ENCODE data around the gene PCDHGA10. TPM values are rescaled to one million over a fixed set of nuclear protein-coding genes. Genes with fewer than 3 reads are reported as not detected.
"Not testable (repeated sequence)": the region's sequence is repeated elsewhere in the genome, so short reads cannot be mapped to it uniquely, and the experiment has no call there.

PCDHGA10 gene
- total and polyA plus RNA-seq, 2 experiments from 2014 or later = 4.6 to 11.1 TPM

DNA sequence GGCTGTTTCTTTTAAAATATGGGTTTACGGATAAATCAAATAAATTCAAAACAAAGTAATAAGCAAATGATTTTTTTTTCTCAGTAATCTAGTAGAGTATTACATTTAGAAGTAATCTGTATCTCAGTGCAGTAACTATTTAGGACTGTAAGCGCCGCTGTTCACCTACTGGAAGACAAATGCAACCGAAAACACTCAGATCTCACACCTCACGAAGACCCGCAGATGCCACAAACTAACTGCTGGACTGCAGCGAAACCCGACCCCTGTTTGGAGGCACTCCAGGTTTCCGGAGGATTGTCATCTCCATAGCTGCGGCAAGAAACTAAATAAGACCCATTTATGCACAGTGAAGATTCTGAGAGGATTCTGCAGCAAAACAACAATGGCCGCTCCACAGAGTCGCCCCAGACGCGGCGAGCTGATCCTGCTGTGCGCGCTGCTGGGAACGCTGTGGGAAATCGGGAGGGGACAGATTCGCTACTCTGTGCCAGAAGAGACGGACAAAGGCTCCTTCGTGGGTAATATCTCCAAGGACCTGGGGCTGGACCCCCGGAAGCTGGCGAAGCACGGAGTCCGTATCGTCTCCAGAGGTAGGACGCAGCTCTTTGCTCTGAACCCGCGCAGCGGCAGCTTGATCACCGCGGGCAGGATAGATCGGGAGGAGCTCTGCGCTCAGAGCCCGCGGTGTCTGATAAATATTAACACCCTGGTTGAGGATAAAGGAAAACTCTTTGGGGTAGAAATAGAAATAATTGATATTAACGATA, 20.2 kb upstream of the PCDHGA10 start, which contains the start of gene PCDHGA8:
TSS of gene PCDHGA8 (plus strand) at position 205 of the 770 bp plus-strand sequence. CDS start at position 386, 181 bp downstream.
- no peaks in the 10 kb centered on the region for H3K9me2 ChIP-seq (ENCODE audit: insufficient read depth)
- no peak within 1 kb of the TSS for H3K4me2 ChIP-seq (ENCODE audit: unreplicated experiment)
- no peaks in the 10 kb centered on the region for H3K27me3 ChIP-seq (replicated peaks; ENCODE audit: insufficient read depth)
- H3K4me1 ChIP-seq (ENCODE audit: insufficient read depth) = no peaks in the 10 kb centered on the region
- no peaks in the 10 kb centered on the region for H3K79me2 ChIP-seq (ENCODE audit: insufficient read depth)
- no peaks in the 10 kb centered on the region for H4K20me1 ChIP-seq (ENCODE audit: insufficient read depth)
- H3K27ac ChIP-seq = no peak within 1 kb of the TSS
- H3K9ac ChIP-seq = no peak within 1 kb of the TSS
- WGBS, 2 experiments (ENCODE audit: low coverage in 1 of 2, low lambda C conversion rate in 2 of 2, missing lambda C conversion rate in 2 of 2) = 38% methylated on average over 38 of the region's 38 CpGs
- peaks cover 5% of the 10 kb centered on the region; the same call in 1 of the 2 replicates for H3F3A ChIP-seq (ENCODE audit: insufficient read depth)
- no peaks in the 10 kb centered on the region for H3K36me3 ChIP-seq (ENCODE audit: low read depth)
- in situ Hi-C loops (cut with MboI) = no loop called here
- no peak within 1 kb of the TSS for H3K4me3 ChIP-seq
- TF ChIP-seq EZH2phosphoT487 (IDR thresholded peaks at IDR 0.05; ENCODE audit: insufficient read depth, low read depth) = no peak
- DNase-seq = peak; percentile 48
- H3K9me3 ChIP-seq (ENCODE audit: low read depth) = no peaks in the 10 kb centered on the region
- 0 out of 2 replicates have a peak within 1 kb of the TSS, but pooled peaks have one; percentile 4 for H2AFZ ChIP-seq

DNA sequence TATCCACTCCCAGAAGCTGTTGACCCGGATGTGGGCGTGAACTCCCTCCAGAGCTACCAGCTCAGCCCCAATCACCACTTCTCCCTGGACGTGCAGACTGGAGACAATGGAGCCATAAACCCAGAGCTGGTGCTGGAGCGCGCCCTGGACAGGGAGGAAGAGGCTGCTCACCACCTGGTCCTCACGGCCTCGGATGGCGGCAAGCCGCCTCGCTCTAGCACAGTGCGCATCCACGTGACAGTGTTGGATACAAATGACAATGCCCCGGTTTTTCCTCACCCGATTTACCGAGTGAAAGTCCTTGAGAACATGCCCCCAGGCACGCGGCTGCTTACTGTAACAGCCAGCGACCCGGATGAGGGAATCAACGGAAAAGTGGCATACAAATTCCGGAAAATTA, 19.5 kb upstream of the PCDHGA10 start:
- H3K9me3 ChIP-seq (ENCODE audit: low read depth) = no peaks in the 10 kb centered on the region
- no peak overlapping the region for H3K4me2 ChIP-seq (ENCODE audit: unreplicated experiment)
- no peak for DNase-seq
- no peaks in the 10 kb centered on the region for H3K79me2 ChIP-seq (ENCODE audit: insufficient read depth)
- H3K27ac ChIP-seq = no peak overlapping the region
- WGBS, 2 experiments (ENCODE audit: low coverage in 1 of 2, low lambda C conversion rate in 2 of 2, missing lambda C conversion rate in 2 of 2) = 41 to 43% methylated on average over 21 of the region's 21 CpGs
- TF ChIP-seq EZH2phosphoT487 (IDR thresholded peaks at IDR 0.05; ENCODE audit: insufficient read depth, low read depth) (no peak), EZH2 (IDR thresholded peaks at IDR 0.05; ENCODE audit: insufficient read depth, poor library complexity, severe bottlenecking) (no peak)
- no peaks in the 10 kb centered on the region for H4K20me1 ChIP-seq (ENCODE audit: insufficient read depth)
- no peak overlapping the region for H3K4me3 ChIP-seq
- no peaks in the 10 kb centered on the region for H3K27me3 ChIP-seq (replicated peaks; ENCODE audit: insufficient read depth)
- peaks cover 5% of the 10 kb centered on the region; the same call in 1 of the 2 replicates for H3F3A ChIP-seq (ENCODE audit: insufficient read depth)
- no peak overlapping the region for H3K9ac ChIP-seq
- H3K9me2 ChIP-seq (ENCODE audit: insufficient read depth) = no peaks in the 10 kb centered on the region
- H3K4me1 ChIP-seq (ENCODE audit: insufficient read depth) = no peaks in the 10 kb centered on the region
- in situ Hi-C loops (cut with MboI) = no loop called here
- no peak overlapping the region for H2AFZ ChIP-seq
- no peaks in the 10 kb centered on the region for H3K36me3 ChIP-seq (ENCODE audit: low read depth)

DNA sequence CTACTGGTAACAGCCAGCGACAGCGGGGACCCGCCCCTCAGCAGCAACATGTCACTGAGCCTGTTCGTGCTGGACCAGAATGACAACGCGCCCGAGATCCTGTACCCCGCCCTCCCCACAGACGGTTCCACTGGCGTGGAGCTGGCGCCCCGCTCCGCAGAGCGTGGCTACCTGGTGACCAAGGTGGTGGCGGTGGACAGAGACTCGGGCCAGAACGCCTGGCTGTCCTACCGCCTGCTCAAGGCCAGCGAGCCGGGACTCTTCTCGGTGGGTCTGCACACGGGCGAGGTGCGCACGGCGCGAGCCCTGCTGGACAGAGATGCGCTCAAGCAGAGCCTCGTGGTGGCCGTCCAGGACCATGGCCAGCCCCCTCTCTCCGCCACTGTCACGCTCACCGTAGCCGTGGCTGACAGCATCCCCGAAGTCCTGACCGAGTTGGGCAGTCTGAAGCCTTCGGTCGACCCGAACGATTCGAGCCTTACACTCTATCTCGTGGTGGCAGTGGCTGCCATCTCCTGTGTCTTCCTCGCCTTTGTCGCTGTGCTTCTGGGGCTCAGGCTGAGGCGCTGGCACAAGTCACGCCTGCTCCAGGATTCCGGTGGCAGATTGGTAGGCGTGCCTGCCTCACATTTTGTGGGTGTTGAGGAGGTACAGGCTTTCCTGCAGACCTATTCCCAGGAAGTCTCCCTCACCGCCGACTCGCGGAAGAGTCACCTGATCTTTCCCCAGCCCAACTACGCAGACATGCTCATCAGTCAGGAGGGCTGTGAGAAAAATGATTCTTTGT, 18.2 kb upstream of the PCDHGA10 start:
- H4K20me1 ChIP-seq (ENCODE audit: insufficient read depth); H3K4me3 ChIP-seq; in situ Hi-C loops (cut with MboI); H3K4me2 ChIP-seq (ENCODE audit: unreplicated experiment); H3K9me2 ChIP-seq (ENCODE audit: insufficient read depth); H3F3A ChIP-seq (ENCODE audit: insufficient read depth); DNase-seq; H2AFZ ChIP-seq; H3K36me3 ChIP-seq (ENCODE audit: low read depth); H3K27me3 ChIP-seq (replicated peaks; ENCODE audit: insufficient read depth); H3K79me2 ChIP-seq (ENCODE audit: insufficient read depth); H3K9ac ChIP-seq; H3K9me3 ChIP-seq (ENCODE audit: low read depth); H3K27ac ChIP-seq; H3K4me1 ChIP-seq (ENCODE audit: insufficient read depth): not testable (repeated sequence)
- 54 to 55% methylated on average over 38 to 44 of the region's 53 CpGs for WGBS, 2 experiments (ENCODE audit: low coverage in 1 of 2, low lambda C conversion rate in 2 of 2, missing lambda C conversion rate in 2 of 2)

DNA sequence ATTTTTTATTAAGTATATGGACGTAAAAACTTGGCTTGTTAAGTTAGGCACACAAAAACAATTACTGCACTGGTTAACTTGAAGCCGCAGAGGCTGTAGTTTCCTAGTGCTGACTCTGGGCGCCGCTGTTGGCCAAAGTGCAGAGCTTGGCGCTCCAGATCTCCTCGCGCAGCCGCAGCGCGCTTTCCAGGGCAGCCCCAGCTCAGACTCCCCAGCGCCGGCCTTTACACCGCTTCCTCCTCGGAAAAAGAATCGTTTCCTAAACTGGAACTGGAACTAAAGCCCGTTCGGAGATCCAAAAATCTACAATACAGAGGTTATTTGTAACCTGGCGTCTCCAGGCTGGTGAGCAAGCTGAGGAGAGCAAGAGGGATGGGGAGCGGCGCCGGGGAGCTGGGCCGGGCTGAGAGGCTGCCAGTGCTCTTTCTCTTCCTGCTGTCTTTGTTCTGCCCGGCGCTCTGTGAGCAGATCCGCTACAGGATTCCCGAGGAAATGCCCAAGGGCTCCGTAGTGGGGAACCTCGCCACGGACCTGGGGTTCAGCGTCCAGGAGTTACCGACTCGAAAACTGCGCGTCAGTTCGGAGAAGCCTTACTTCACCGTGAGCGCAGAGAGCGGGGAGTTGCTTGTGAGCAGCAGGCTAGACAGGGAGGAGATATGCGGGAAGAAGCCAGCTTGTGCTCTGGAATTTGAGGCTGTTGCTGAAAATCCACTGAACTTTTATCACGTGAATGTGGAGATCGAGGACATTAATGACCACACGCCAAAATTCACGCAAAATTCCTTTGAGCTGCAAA, 14.8 kb upstream of the PCDHGA10 start, which contains the start of gene PCDHGB5:
TSS of gene PCDHGB5 (plus strand) at position 192 of the 796 bp plus-strand sequence. CDS start at position 373, 181 bp downstream.
- peak within 1 kb of the TSS; percentile 67 for H3K9ac ChIP-seq
- H3K9me3 ChIP-seq (ENCODE audit: low read depth); H3F3A ChIP-seq (ENCODE audit: insufficient read depth); H3K36me3 ChIP-seq (ENCODE audit: low read depth); H3K9me2 ChIP-seq (ENCODE audit: insufficient read depth); H3K27me3 ChIP-seq (replicated peaks; ENCODE audit: insufficient read depth); H3K27ac ChIP-seq; H3K4me1 ChIP-seq (ENCODE audit: insufficient read depth); H3K79me2 ChIP-seq (ENCODE audit: insufficient read depth); in situ Hi-C loops (cut with MboI); H4K20me1 ChIP-seq (ENCODE audit: insufficient read depth): not testable (repeated sequence)
- peak within 1 kb of the TSS; percentile 47 for H3K4me2 ChIP-seq (ENCODE audit: unreplicated experiment)
- 23 to 24% methylated on average over 23 to 26 of the region's 43 CpGs for WGBS, 2 experiments (ENCODE audit: low coverage in 1 of 2, low lambda C conversion rate in 2 of 2, missing lambda C conversion rate in 2 of 2)
- H2AFZ ChIP-seq = peak within 1 kb of the TSS; percentile 62; the same call in 1 of the 2 replicates
- peak within 1 kb of the TSS; percentile 72 for H3K4me3 ChIP-seq
- peak; percentile 68 for DNase-seq
